ENCODE measurements around the gene TMEM190. TPM values are rescaled to one million over a fixed set of nuclear protein-coding genes. Genes with fewer than 3 reads are reported as not detected.

The TMEM190 gene
- total RNA-seq, 1 experiment from 2014 or later = not detected

DNA sequence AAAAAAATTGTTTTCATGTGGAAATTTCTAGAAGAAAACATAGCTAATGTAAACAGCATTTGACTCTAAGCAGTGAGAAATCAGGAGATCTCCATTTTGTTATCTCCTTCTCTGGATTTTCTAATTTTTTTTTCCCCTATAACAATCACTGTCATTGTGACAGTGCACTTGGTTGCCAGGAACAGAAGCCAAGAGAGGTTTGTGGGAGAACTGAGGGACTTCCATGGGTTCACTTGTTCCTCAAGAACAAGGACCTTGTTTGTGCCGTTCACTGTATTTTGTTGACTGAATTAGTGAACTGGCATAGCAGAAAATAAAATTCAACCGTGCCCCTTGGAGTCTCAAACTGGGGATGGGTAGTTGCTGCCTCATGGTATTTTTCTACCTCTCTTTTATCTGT is 49.4 kb downstream of the TMEM190 start:
- ChIA-PET RAD21 (ENCODE audit: low non-redundant PET in 1 of 2, low total read pairs in 2 of 2, uncharacterized antibody in 2 of 2, unreplicated experiment in 2 of 2) (no interaction called here), POLR2A (no interaction called here), CTCF (no interaction called here)
- no TSS peak for BruUV-seq (replicated peaks)
- Histone ChIP-seq H3K4me1 (ENCODE audit: control insufficient read depth in 1 of 2, insufficient read depth in 2 of 2, low read length in 2 of 2) (no peaks in the 10 kb centered on the region), H3K9ac (ENCODE audit: low read length) (no peak overlapping the region), H3K4me3 (replicated peaks in 1 of 2; ENCODE audit: low read depth in 1 of 2, low read length in 2 of 2) (no peak overlapping the region), H3K27me3 (ENCODE audit: insufficient read depth, low read length) (no peaks in the 10 kb centered on the region), H3K36me3 (ENCODE audit: control insufficient read depth in 1 of 2, insufficient read depth in 2 of 2, low read length in 2 of 2) (no peaks in the 10 kb centered on the region), H3K27ac (ENCODE audit: low read depth, low read length) (no peak overlapping the region), H2AFZ (ENCODE audit: low read depth, low read length, poor library complexity, severe bottlenecking) (no peak overlapping the region), H3K9me3 (ENCODE audit: control insufficient read depth in 1 of 2, insufficient read depth in 1 of 2, low read depth in 1 of 2, low read length in 2 of 2) (no peaks in the 10 kb centered on the region), H3K79me2 (ENCODE audit: insufficient read depth, low read length) (no peaks in the 10 kb centered on the region), H3K4me2 (ENCODE audit: low read length) (no peak overlapping the region), H4K20me1 (ENCODE audit: insufficient read depth) (no peaks in the 10 kb centered on the region), H3K9me2 (ENCODE audit: insufficient read depth) (no peaks in the 10 kb centered on the region)
- intact Hi-C loops (cut with micrococcal nuclease) = no loop called here
- TF ChIP-seq EZH2 (IDR thresholded peaks at IDR 0.05) = no peak
- no peak for TF ChIP-seq ELF1 (IDR thresholded peaks at IDR 0.05; ENCODE audit: borderline replicate concordance, low read depth)
- no peak for TF ChIP-seq SP1 (IDR thresholded peaks at IDR 0.05; ENCODE audit: low read depth)
- TF ChIP-seq CBX3 (IDR thresholded peaks at IDR 0.05; ENCODE audit: low read depth) = no peak
- TF ChIP-seq, protein P1, sequence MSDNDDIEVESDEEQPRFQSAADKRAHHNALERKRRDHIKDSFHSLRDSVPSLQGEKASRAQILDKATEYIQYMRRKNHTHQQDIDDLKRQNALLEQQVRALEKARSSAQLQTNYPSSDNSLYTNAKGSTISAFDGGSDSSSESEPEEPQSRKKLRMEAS (IDR thresholded peaks at IDR 0.05) = no peak
- no peak for TF ChIP-seq CEBPB (IDR thresholded peaks at IDR 0.05; ENCODE audit: low read depth)
- no peak for TF ChIP-seq ZNF274 (IDR thresholded peaks at IDR 0.05; ENCODE audit: low read depth, low read length)
- TF ChIP-seq, protein P2, sequence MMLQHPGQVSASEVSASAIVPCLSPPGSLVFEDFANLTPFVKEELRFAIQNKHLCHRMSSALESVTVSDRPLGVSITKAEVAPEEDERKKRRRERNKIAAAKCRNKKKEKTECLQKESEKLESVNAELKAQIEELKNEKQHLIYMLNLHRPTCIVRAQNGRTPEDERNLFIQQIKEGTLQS (IDR thresholded peaks at IDR 0.05) = no peak
- no peak for TF ChIP-seq YY1 (IDR thresholded peaks at IDR 0.05; ENCODE audit: extremely low read depth, insufficient replicate concordance, low read depth, low read length)
- TF ChIP-seq, protein P3, sequence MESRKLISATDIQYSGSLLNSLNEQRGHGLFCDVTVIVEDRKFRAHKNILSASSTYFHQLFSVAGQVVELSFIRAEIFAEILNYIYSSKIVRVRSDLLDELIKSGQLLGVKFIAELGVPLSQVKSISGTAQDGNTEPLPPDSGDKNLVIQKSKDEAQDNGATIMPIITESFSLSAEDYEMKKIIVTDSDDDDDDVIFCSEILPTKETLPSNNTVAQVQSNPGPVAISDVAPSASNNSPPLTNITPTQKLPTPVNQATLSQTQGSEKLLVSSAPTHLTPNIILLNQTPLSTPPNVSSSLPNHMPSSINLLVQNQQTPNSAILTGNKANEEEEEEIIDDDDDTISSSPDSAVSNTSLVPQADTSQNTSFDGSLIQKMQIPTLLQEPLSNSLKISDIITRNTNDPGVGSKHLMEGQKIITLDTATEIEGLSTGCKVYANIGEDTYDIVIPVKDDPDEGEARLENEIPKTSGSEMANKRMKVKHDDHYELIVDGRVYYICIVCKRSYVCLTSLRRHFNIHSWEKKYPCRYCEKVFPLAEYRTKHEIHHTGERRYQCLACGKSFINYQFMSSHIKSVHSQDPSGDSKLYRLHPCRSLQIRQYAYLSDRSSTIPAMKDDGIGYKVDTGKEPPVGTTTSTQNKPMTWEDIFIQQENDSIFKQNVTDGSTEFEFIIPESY (IDR thresholded peaks at IDR 0.05; ENCODE audit: extremely low read depth, insufficient replicate concordance, low read length) = no peak
- TF ChIP-seq, protein P4, sequence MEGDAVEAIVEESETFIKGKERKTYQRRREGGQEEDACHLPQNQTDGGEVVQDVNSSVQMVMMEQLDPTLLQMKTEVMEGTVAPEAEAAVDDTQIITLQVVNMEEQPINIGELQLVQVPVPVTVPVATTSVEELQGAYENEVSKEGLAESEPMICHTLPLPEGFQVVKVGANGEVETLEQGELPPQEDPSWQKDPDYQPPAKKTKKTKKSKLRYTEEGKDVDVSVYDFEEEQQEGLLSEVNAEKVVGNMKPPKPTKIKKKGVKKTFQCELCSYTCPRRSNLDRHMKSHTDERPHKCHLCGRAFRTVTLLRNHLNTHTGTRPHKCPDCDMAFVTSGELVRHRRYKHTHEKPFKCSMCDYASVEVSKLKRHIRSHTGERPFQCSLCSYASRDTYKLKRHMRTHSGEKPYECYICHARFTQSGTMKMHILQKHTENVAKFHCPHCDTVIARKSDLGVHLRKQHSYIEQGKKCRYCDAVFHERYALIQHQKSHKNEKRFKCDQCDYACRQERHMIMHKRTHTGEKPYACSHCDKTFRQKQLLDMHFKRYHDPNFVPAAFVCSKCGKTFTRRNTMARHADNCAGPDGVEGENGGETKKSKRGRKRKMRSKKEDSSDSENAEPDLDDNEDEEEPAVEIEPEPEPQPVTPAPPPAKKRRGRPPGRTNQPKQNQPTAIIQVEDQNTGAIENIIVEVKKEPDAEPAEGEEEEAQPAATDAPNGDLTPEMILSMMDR (IDR thresholded peaks at IDR 0.05 in 2 of 3, conservative IDR thresholded peaks at IDR 0.05 in 1 of 3; ENCODE audit: borderline replicate concordance in 1 of 3, insufficient read depth in 1 of 3, low read depth in 2 of 3, low read length in 2 of 3) = no peak
- no peak for TF ChIP-seq EZH2phosphoT487 (IDR thresholded peaks at IDR 0.05; ENCODE audit: borderline replicate concordance)
- TF ChIP-seq SIN3A (IDR thresholded peaks at IDR 0.05; ENCODE audit: low read depth) = no peak
- TF ChIP-seq POLR2A (IDR thresholded peaks at IDR 0.05; ENCODE audit: borderline replicate concordance, extremely low read depth, insufficient read depth, insufficient read length) = no peak
- TF ChIP-seq SRF (IDR thresholded peaks at IDR 0.05; ENCODE audit: low read depth) = no peak
- TF ChIP-seq POLR2AphosphoS5 (IDR thresholded peaks at IDR 0.05; ENCODE audit: low read depth, low read length) = no peak
- DNase-seq (ENCODE audit: low read depth, low spot score) (no peak), ATAC-seq (no peak)
